GM18873 (cell line): ENCODE data around the gene CCSER1.
"Not testable (repeated sequence)": the region's sequence is repeated elsewhere in the genome, so short reads cannot be mapped to it uniquely, and the experiment has no call there.

Experiments
- ATAC-seq: cut with Tn5 transposase; IDR thresholded peaks from one replicate; pipeline ENCODE4 v1.9.1; 2021; ENCODE audit warnings: mild to moderate bottlenecking, moderate library complexity, moderate number of reproducible peaks; ENCODE audit not compliant: unreplicated experiment, low FRiP score

The CCSER1 gene

DNA sequence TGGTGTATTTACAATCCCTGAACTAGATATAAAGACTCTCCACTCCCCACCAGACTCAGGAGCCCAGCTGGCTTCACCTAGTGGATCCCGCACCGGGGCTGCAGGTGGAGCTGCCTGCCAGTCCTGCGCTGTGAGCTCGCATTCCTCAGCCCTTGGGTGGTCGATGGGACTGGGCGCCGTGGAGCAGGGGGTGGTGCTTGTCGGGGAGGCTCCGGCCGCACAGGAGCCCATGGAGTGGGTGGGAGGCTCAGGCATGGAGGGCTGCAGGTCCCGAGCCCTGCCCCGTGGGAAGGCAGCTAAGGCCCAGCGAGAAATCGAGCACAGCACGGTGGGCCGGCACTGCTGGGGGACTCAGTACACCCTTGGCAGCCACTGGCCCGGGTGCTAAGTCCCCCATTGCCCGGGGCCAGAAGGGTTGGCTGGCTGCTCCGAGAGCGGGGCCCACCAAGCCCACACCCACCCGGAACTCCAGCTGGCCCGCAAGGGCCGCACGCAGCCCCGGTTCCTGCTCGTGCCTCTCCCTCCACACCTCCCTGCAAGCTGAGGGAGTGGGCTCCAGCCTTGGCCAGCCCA lies 1090.7 kb downstream of the CCSER1 start:
- ATAC-seq: not testable (repeated sequence)

DNA sequence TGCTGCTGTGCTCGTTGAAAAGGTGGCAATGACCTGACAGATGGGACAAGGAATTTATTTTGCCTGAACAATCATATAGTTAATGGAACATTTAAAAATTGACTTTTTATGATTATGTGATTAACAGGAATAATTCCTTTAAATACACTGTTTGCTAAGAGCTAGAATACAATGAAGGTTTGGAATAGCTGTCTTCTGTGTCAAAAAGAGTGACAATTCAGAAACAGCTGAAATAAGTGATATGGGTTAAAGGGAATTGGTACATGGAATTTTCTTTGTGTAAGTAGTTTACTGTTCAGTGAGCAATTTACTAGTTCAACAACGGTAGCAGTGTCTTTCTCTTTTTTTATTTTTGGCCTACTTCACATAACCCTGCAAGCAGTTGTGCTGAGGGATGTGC lies 1093.1 kb downstream of the CCSER1 start:
- no peak for ATAC-seq

- ATAC-seq: no peak
These were observed 1094.8 kb downstream of the CCSER1 start for GRCh38 chr4:91222014-91222413.

GRCh38 chr4:91226867-91227266 lies 1099.7 kb downstream of the CCSER1 start:
- no peak for ATAC-seq

GRCh38 chr4:91228659-91229058 lies 1101.5 kb downstream of the CCSER1 start:
- no peak for ATAC-seq

DNA sequence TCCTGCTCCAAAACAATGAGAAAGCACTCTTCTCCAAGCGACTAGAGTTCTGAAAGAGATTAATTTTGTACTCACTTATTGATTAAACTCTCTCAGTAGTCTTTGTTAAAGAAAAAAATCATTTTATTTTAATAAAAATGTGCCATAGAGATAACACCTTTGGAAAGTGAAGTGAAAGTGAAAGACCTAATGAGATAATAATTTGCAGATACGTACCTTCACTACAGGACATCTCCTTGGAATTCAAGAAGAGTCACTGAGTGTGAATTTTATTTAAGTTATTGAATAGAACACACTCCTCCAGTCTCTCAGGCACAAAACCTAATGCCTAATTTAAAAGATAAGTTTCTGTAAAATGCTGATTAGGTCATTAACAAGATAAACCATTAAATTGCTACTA lies 1106.0 kb downstream of the CCSER1 start:
- ATAC-seq: no peak

GRCh38 chr4:91243132-91243531 lies 1115.9 kb downstream of the CCSER1 start:
- no peak for ATAC-seq

- ATAC-seq: no peak
These were observed 1128.8 kb downstream of the CCSER1 start for GRCh38 chr4:91256043-91256442.

DNA sequence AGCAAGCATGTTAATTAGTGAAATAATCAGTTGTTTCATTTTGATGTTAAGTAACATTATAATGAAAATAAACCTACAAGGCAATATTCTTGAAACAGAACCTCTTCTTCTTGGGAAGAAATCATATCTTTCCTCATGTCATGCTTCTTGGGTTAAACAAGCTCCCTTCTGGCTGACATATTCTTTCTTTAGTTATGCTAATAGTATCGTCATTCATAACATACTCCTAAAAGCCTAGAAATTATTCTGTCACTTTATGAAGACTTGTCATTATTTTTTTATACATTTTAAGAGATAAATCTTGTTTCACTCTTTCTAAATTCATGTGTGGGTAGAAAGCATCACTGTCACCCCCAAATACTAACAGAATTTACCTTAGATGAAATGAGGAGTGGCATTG lies 1129.6 kb downstream of the CCSER1 start:
- ATAC-seq: no peak

DNA sequence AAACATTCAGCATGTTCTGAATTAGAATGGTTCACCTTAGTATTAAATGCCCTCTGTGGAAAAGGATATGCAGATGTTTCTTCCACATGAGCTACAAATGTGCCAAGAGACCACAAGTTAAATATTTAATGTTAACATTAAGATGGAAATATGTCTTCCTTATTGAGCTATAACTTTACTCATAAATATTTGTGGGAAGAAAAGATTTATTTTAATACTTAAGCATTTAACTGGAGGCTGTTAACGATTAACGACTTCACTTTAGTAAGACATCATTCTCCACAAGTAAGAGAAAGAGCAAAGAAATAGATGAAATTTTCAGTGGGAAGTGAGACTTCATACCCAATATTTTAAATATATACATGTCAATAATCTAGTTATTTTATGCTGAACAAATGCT lies 1130.5 kb downstream of the CCSER1 start:
- ATAC-seq: no peak

DNA sequence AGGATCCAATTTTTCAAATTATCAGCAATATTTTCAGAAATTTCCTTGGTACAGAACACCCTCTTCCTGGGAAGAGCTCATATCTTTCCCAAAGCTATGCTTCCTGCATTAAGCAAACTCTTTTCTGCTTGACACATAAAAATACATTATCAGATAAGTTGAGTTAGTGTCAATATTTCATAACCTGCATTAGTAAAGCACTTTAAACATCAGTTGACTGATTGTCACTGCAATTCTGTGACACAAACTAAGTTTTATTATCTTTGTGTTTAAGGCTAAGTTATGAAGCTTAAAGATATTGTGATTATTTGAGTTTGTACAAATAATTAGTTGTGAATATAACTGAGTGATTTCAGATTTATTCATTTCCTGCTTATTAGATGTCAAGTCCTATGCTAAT lies 1131.1 kb downstream of the CCSER1 start:
- no peak for ATAC-seq

DNA sequence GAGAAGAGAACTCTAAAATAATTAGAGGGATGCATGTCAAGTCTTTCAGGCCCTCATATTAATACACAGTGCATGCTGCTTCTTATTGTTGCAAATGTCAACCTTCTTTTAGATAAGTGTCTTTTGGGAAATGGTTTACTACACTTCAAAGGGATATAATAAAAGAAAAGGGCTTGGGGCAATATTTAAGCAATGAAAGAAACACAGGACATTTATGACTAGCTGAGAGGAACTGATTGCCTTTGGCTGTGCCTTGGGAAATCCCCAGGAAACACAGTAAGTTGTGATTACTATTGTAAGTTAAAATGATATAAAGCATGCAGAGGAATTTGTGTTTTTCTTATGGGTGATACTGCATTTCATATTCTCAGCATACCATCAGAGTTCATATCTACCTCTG lies 1140.3 kb downstream of the CCSER1 start:
- ATAC-seq: no peak

GRCh38 chr4:91268481-91268880 lies 1141.3 kb downstream of the CCSER1 start:
- ATAC-seq: not testable (repeated sequence)

GRCh38 chr4:91268913-91269312 lies 1141.7 kb downstream of the CCSER1 start:
- ATAC-seq: no peak

- no peak for ATAC-seq
These were observed 1152.7 kb downstream of the CCSER1 start for GRCh38 chr4:91279899-91280298.

DNA sequence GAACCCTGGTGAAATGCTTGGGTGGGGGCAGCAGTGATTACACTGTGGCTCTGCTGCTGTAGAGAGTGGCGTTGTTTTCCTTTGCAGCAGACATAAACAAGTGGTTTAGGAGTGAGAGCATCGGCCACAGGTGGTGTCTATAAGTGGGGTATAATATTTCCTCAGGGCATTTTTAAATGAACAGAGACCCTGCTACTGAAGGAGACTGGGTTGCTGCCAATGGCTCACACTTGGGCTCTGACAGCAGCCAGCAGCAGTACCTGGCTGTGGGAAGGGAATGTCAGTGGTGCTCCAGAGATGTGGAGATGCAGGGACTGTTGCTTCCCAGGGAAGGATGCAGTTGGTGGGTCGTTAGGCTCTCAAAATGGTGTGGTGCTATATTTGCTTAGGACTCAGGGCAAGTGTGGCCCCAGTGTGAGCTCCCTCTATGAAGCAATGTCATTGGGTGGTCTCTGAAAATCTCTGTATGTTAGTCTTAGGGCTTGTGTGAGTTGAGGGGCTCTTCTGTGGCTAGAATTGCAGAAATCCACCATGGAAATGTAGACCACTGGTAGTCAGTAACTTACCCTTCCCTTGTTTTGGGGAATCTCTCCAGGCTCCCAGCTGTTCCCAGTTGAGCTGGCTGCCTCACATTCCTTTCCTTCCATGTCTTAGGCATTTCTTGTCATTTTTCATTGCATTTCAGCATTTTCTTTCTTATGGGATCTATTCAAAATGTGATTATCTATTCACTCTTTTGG lies 1153.5 kb downstream of the CCSER1 start:
- no peak for ATAC-seq

DNA sequence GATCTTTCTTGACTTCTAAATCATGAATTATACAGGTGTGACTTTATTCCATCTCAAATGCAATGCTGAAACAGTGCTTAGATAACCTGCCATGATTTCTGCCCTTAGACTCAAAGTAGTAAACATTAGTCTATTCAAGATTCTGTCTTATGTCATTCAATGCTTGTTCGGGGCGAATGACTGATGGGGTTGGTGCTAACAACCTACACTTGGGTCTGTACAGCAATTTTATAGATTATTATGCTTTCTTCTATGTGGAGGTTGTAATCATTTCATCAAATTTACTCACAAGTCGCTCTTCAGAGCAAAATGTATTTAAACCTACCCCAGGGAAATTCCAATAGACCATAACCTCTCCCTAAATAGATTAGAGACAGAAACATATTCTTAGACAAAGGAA lies 1155.0 kb downstream of the CCSER1 start:
- no peak for ATAC-seq

DNA sequence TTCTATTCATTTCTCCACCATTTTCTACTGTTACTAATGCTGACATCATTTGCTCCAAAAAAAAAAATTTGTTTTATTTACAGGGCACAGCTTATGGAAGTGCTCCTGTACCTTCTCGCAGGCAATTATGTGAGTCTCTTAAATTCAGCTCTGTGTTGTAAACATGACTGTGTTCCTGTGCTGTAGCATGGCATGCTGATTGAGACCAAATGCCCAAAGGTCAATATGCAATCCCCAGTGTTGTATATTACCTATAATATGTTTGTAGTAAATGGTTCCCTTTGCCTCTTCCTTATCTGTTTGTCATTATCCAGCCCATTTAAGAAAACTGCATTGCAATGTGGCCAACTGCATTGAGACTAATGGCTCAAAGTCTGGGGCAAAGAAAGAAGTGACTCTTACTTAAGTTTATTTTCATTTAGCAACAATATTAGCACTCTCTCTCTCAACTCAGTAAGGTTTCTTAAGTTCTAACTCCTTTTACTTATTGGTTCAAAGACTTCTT lies 1156.6 kb downstream of the CCSER1 start:
- no peak for ATAC-seq

- no peak for ATAC-seq
These were observed 1157.3 kb downstream of the CCSER1 start for GRCh38 chr4:91284480-91284879.

DNA sequence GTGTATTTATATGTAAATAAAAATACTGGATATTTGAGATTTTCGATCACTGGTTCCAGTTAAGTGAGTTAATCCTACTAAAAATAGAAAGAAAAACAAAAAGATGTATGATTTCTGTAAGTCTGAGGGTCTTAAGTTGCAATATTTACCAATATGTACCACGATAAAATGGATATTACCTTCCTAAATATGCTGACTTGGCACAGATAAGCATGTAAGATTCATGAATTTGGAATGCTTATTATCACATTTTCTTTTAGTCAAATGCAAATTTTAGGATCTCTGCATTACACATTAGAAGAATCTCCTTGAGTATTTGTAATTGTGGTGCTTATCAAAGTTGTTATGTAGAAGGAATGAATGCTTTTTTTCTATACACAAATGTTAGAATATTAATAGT lies 1158.3 kb downstream of the CCSER1 start:
- no peak for ATAC-seq

DNA sequence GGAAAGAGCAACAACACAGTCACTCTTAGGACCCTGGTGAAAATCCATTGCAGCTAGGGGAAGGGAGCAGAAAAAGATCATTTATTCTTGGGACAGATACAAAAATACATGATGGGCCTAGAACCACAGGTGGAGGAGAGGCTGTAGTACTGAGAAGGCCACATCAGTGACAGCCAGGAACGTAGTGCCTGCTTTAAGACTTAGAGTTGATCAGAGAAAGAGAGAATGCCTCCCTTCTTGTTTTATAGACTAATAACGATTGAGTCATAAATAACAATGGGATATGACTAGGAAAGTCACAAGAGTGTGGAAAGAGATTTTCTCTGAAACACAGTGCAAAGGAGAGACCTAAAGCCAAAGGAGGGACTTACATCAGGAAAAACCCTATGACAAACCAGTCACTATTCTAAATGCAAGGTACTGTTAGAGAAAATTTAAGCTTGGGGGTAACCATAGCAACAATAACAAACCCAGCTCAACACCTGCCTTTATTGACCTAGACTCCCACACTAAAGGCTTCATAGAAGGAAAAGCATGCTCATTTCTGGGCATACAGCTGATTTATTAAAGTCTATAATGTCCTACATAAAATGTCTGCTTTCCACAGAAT lies 1161.6 kb downstream of the CCSER1 start:
- no peak for ATAC-seq
